Measurements from ENCODE around the gene PI4KA.
"Not testable (repeated sequence)": the region's sequence is repeated elsewhere in the genome, so short reads cannot be mapped to it uniquely, and the experiment has no call there.

GRCh38 chr22:20825216-20825615 is 33.4 kb downstream of the PI4KA start:
- TF ChIP-seq CTCF, POLR2A (IDR thresholded peaks at IDR 0.05): not testable (repeated sequence)

Measured in body of pancreas (tissue), 4 donors.